GM19351 (cell line): ENCODE data around the gene SVBP.
"Not testable (repeated sequence)": the region's sequence is repeated elsewhere in the genome, so short reads cannot be mapped to it uniquely, and the experiment has no call there.

Experiments
- ATAC-seq: cut with Tn5 transposase; IDR thresholded peaks from one replicate; pipeline ENCODE4 v1.9.1; 2021; ENCODE audit warnings: mild to moderate bottlenecking, moderate library complexity; ENCODE audit not compliant: unreplicated experiment

SVBP gene, protein sequence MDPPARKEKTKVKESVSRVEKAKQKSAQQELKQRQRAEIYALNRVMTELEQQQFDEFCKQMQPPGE

DNA sequence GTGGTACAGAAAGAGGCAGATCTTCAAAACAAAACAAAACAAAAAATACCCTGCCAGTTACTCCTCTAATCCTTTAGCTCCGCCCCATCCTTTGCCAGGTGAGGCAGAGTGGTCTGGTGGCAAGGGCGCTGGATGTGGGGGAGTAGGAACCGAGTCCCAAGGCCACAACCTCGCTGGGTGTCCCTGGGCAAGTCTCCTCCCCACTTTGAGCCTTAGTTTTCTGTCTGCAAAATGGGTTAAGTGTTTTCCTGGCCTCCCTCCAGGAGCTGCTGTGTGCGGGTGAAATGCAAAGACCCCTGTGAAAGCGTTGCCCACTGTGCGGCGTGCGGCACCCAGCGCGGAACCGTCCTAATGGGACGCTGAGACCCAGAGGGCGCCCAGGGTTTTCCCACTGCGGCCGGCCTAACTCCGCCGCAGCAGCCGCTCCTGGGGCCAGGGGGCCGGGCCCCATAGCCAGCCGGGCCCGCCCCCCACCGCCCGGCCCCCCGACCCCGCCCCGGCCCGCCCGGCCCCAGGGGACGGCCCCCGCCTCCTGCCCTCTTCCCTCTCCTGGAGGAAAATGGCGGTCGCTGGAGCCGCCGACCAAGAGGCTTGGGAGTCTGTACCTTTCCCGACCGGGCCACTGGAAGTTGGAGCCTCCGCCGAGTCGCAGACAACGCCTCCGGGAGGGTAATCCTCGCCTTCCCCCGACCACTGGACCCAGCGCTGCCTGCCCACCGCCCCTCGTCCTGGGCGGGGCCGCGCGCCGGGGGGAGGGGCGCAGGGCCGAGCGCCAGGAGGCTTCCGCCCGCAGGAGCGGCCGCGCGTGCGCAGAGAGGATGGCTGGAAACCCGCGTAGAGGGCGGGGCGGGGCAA is at the start of gene SVBP, which contains the start of gene ERMAP:
Gene SVBP, minus strand, starts transcription at position 813 of the 855 bp plus-strand sequence. CDS start 853 bp downstream, outside the sequence.
Gene ERMAP, plus strand, starts transcription at position 538 of the 855 bp plus-strand sequence. CDS start 13,327 bp downstream, outside the sequence.
- ATAC-seq: peak; percentile 82

DNA sequence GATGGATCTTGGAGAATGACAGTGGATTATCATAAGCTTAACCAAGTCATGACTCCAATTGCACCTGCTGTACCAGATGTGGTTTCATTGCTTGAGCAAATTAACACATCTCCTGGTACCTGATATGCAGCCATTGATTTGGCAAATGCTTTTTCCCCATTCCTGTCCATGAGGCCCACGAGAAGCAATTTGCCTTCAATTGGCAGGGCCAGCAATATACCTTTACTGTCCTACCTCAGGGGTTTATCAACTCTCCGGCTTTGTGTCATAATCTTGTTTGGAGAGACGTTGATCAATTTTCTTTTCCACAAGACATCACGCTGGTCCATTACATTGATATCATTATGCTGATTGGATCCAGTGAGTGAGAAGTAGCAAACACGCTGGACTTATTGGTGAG is 49.4 kb upstream of the SVBP start:
- ATAC-seq: no peak

DNA sequence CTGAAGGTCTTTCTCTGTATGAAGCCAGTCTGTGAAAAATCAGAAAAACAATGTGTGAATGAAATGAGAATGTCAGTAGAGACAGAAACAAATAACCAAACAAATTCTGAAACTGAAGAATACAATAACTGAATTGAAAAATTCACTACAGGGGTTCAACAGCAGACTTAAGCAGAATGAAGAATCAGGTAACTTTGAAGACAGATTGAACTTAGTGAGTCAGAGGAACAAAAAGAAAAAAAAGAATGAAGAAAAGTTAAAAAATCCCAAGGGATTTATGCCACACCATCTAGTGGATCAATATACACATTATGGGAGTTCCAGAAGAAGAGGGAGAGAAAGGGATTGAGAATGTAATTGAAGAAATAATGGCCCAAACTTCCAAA is 43.8 kb upstream of the SVBP start:
- ATAC-seq: no peak

DNA sequence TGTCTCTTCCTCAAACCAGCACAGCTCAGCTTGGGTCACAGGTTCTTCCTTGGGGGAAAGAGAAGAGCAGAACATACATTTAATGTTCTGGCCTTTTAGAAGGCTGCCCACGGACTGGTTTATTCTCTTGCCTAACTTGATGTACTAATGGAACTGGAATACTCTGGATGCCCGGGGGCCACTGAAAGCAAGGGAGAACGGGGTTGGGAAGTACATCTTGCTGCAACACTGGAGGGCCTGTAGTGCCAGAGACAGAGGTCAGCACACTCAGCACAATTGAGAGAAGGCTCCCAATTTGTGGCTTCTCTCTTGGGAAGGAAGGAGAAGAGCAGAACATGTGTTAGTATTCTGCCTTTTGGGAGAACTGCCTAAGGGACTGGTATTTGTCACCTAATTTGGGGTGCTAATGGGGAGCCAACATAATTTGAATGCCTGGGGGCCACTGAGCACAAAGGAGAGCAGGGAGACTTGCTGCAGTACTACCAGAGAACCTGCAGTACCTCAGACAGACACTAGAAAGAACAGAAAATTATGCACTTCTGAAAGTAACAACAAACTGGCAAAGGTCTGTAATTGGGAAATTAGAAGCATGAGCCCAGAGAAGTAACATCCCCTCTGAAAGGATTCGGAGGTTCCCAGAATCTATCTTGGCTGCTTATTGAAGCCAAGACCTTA is 43.3 kb upstream of the SVBP start:
- no peak for ATAC-seq

DNA sequence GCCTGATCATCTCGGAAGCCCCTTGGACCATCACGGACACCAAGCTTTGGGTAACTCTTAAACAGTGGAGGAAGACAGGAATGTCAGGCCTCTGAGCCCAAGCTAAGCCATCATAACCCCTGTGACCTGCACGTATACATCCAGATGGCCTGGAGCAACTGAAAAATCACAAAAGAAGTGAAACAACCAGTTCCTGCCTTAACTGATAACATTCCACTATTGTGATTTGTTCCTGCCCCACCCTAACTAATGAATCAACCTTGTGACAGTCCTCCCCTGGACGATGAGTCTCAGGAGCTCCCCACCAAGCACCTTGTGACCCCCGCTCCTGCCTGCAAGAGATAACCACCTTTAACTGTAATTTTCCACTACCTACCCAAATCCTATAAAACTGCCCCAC is 42.2 kb upstream of the SVBP start:
- not testable (repeated sequence) for ATAC-seq

DNA sequence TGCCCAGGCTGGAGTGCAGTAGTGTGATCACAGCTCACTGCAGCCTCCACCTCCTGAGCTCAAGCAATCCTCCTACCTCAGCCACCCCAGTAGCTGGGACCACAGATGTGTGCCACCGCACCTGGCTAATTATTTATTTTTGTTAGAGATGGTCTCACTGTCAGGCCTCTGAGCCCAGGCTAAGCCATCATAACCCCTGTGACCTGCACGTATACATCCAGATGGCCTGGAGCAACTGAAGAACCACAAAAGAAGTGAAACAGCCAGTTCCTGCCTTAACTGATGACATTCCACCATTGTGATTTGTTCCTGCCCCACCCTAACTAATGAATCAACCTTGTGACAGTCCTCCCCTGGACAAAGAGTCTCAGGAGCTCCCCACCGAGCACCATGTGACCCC is 39.4 kb upstream of the SVBP start:
- not testable (repeated sequence) for ATAC-seq

DNA sequence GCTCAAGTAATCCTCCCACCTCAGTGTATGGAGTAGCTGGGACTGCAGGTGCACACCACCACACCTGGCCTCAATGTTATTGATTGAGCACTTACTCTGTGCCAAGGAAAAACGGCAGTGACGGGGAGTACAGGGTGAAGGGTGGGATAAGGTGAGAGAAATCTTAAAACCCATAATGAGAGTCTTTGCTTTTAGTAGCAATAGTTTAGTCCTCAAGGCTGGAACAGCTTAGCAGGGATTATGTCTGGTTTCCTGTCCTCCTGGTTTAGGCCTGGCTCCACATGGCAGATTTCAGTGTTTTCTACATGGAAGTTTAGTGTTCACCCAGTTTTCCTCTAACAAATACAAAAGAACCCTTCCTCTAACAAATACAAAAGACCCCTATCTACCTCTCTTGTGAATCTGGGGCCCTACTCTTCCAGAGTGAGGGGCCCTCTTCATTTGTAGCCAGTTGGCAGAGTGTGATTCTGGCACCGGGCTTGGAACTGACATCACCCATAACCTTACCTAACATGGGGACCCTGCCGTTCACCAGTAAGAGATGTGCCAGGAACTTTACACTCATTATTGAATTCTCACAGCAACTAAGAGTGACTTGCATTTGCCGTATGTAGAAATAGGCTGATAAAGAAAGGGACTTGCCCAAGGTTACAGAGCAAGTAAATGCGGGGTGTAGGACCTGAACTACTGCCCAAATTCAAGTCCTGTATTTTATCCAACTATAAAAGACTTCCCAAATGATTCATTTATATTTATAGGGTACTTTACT is 36.1 kb upstream of the SVBP start:
- no peak for ATAC-seq

DNA sequence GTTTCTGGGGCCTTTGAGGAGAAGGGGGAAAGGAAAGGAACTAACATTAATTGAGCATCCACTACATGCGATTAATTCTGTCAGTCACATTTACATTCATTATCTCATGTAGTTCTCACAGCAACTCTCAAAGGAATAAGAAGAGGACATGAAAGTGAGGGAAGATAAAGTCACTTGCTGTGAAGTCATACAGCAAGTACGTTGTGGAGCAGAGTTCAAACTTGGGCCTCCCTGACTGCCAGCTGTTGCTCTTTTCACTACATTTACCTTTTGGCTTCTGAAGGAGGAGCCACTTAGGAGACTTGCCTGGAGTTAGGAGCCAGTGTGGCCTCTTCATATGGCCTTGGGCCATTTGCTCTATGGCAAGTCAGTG is 35.4 kb upstream of the SVBP start:
- no peak for ATAC-seq

DNA sequence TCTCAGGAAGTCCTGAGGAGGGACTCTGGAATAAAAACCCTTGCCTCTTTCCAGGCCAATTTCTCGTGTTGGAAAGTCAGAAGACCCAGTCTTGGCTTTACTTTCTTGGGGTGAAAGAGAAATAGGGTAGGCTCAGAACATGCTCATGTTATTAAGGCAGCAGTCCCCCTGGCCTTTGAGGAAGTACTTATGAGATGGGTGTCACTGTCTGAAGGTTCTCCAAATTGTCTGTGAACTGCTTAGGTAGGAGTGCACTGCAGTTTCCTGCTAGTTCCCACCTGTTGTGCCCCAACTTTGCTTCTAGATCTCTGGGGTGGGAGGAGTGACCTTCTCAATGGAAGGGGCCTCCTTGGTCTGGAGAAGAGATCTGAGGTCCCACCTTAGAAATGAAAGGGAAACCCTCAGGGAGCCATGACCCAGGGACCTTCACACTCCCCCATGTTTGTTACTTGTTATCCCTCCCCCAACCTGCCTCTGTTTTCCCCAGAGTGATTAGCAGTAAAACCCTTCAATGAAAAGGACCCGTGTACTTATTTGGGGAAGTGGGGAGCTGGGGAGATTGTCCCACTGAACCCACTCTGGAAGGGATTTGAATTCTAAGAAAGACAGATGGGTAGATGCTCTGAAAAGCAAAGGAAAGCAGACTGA is 34.9 kb upstream of the SVBP start:
- no peak for ATAC-seq

DNA sequence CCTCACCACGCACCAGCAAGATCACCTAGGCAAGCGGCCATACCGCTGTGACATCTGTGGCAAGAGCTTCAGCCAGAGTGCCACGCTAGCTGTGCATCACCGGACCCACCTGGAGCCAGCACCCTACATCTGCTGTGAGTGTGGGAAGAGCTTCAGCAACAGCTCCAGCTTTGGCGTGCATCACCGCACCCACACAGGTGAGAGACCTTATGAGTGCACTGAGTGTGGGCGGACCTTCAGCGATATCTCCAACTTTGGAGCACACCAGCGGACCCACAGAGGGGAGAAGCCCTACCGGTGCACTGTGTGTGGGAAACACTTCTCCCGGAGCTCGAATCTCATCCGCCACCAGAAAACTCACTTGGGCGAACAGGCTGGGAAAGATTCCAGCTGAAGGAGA is 34.2 kb upstream of the SVBP start:
- ATAC-seq: no peak

DNA sequence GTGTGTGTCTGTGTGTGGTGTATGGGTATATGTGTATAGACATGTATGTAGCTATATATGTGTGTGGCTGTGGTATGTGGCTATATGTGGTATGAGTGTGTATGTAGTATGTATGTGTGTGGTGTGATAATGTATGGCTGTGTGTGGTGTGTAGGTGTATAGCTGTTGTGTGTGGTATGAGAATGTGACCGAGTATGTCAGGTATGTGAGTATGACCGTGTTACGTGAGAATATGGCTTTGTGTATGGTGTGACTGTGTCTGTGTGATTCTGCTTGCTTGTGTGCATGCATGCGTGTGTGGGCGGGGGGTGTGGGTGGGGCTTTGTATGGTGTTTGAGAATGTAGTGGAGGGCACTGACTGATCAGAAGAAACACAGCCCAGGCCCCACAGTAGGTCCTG is 32.7 kb upstream of the SVBP start:
- ATAC-seq: no peak

DNA sequence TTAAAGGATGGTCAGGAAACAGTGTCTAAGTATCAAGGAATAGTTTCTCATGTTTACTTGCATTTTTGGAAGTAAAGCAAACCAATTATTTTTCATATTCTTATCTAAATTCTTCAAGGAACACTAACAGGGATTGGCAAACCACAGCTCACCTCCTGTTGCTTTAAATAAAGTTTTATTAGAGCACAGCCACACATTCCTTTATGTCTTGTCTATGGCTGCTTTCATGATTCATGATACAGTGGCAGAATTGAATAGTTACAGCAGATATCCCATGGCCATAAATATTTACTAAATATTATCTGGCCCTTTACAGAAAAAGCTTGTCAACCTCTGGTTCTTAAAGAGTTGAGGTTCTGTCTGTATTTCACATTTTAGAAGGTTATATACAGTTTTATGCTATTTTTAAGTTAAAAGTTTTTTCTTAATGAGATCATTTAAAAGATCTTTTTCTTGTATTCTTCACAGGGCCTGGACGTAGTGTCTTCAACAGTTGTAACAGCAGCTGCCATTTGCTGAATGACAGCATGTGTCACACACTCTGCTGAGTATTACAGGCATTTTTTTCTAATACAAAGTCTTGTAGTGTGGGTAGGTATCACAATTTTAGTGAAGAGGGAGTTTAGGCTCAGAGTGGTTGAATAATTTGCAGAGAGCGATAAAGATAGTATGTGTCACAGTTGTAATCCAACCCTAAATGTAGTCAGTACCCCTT is 31.8 kb upstream of the SVBP start:
- no peak for ATAC-seq

DNA sequence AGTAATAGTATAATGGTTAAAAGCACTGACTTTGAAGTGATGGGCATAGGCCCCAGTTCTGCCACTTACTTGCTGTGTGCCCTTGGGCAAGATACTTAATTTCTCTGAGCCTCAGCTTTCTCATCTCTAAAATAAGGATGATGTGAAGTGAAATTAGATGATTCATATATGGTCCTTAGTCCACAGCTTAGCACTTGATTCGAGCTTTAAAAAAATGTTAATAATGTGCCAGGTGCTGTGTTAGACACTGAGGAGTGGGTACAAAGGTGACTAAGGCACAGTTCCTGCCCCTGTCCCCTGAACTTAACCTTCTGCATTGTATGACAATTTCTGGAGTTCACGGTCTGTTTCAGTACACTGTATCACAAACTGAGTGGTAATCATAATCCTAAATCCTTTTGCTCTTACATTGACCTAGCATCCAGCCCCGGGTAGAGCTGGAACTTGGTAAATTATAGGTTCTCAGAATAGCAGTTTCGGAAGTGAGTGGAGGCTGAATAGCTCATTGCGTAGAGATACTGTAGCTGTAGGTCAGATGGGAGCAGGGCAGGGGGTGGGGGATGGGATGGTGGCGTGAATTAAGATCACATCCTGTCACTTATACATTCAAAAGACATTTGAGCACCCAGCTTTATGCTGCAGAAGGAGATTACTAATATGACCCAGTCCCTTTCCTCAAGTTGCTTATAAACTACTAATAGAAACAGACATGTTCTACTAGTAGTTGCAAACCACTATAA is 30.7 kb upstream of the SVBP start:
- ATAC-seq: no peak

DNA sequence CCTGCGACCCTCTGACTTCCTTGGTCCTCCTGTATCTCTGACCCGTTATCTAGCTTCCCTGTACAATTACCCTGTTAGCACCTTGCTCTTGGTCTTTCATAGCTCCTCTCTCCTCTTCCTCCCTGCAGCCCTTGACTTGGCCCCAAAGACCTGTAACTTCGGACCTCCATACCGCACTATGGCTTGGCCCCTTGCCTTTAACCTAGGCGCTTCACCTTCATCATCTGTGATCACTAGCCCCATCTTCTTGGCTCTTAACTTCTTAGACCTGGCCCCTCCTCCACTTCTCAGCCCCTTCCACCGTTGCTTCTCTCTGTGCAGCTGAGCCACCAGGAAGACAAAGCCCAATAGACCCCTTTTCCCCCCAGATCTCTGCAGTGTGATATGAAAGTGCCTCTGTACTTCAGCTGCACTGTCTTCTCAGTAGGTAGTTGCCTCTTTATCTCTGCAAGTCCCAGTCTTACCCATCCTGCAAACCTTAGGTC is 30.0 kb upstream of the SVBP start:
- ATAC-seq: peak; percentile 6

DNA sequence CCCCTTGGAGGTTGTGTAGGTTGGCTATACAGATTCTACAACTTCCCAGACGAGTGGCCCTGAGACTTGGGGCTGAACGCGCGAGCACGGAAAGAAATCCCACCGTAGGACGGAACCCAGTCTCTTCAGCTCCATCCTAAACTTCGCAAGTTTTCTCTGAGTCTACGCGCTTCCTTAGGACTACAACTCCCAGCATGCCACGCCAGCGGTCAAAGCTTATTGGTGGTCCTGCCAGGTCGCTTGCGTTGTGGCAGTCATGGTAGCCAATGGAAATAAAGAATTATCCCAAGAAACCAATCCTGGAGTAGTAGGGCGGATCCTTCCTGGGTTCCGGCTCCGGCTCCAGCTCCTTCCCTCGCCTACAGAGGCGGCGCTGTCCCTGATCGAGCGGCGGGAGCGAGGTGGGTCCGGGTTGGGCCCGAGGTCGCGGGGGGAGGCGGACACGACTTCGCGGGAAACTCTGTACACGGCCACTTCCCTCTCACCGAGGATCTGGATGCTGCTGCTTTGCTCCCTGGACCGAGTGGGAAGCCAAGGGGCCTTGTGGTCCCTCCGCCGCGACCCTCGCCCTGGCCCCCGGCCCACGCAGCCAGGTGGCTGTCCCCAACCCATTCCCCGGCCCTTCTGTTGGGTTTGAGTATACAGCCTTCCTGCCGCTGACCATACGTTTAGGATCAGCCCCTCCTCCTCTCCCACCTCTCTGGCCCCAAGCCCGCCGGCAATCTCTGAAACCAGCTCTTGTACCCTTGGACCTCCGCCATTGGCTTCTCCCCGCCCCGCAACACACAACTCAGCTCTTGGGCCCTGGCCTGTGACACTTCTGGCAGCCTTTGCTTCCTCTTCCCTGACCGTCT is 29.3 kb upstream of the SVBP start, which contains the start of gene ZNF691:
Gene ZNF691, plus strand, starts transcription at position 357 of the 854 bp plus-strand sequence. CDS start 3,046 bp downstream, outside the sequence.
- ATAC-seq: peak; percentile 81

DNA sequence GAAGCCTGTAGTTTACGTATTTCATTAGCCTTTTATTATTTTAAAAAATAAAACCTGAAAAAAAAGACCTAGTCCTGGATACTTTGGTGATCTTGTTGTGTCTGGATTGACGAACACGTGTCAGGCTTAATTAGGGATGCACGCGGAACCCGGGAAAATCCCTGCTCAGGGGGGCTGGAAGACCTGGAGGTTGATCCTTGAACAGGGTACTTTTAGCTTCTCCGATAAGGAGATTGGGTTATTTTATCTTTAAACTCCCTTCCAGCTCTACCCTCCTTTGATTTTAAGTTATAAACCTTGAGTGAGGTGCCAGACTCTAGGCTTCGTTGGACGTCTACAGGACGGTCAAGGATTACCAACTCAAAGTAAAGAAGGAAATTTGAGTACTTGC is 28.7 kb upstream of the SVBP start:
- peak; percentile 18 for ATAC-seq

DNA sequence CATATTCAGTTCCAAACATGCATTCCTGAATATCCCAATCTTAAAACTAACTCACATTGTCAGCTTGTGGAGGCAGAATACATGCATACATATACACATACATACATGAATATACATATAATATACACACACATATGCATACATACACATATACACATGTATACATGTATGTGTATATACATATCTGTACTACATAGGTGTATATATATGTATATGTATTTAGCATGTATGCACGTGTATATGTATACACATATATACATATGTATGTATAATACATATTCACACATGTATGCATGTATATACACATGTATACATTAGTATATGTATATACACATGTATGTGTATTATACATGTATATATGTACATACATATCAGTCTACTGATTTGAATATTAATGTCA is 28.0 kb upstream of the SVBP start:
- ATAC-seq: no peak

DNA sequence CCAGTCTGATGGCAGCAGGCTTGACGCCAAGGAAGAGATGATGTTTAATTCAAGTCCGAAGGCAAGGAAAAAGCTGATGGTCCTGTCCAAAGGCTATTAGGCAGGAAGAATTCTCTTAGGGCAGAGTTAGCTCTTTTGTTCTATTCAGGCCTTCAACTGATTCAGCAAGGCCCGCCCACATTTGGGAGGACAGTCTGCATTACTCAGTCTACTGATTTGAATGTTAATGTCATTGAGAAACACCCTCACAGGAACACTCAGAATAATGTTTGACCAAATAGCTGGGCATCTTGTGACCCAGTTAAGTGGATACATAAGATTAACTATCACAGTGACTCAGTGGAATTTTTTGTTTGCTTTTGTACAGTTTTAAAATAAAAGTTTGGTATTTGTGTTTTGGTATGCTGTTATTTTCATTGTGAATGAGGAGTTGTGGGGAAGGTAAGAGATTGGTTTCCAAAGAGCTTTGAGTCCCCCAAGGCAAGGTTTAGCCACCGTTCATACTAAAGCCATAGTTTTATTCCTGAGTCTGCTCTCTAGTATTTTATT is 27.5 kb upstream of the SVBP start:
- ATAC-seq: no peak
